Measurements from ENCODE around the gene CHD2.

CHD2 gene

GRCh38 chr15:92936693-92937092 lies 36.6 kb downstream of the CHD2 start:
- TF ChIP-seq, protein P1, sequence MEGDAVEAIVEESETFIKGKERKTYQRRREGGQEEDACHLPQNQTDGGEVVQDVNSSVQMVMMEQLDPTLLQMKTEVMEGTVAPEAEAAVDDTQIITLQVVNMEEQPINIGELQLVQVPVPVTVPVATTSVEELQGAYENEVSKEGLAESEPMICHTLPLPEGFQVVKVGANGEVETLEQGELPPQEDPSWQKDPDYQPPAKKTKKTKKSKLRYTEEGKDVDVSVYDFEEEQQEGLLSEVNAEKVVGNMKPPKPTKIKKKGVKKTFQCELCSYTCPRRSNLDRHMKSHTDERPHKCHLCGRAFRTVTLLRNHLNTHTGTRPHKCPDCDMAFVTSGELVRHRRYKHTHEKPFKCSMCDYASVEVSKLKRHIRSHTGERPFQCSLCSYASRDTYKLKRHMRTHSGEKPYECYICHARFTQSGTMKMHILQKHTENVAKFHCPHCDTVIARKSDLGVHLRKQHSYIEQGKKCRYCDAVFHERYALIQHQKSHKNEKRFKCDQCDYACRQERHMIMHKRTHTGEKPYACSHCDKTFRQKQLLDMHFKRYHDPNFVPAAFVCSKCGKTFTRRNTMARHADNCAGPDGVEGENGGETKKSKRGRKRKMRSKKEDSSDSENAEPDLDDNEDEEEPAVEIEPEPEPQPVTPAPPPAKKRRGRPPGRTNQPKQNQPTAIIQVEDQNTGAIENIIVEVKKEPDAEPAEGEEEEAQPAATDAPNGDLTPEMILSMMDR (IDR thresholded peaks at IDR 0.05; ENCODE audit: control insufficient read depth, insufficient read depth, low read depth, low read length, missing control alignments): no peak
- H3K4me3 ChIP-seq (ENCODE audit: control insufficient read depth, low read depth, low read length): no peak overlapping the region
- DNase-seq (ENCODE audit: low read depth): no peak

DNA sequence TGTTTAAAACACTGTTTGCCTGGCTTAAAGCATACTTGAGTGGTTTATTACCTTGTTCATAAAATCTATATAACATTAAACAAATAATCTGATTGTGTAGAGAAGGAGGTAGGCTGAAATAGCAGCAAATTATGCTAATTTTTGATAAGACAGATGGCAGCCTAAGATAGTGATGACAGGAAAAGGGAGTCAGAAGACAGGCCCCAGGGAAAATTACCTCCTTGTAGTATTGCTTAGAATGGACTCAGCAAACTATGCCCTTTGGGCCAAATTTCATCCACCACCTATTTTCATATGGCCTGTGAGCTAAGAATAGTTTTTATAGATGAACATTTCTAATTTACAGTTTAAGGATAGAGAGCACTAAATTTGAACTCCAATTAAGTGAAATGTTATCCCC lies 37.8 kb downstream of the CHD2 start:
- no peak overlapping the region for H3K4me3 ChIP-seq (ENCODE audit: control insufficient read depth, low read depth, low read length)
- no peak for DNase-seq (ENCODE audit: low read depth)
- TF ChIP-seq, protein P1 (IDR thresholded peaks at IDR 0.05; ENCODE audit: control insufficient read depth, insufficient read depth, low read depth, low read length, missing control alignments): no peak

GRCh38 chr15:92938387-92938786 lies 38.3 kb downstream of the CHD2 start:
- TF ChIP-seq, protein P1 (IDR thresholded peaks at IDR 0.05; ENCODE audit: control insufficient read depth, insufficient read depth, low read depth, low read length, missing control alignments): no peak
- H3K4me3 ChIP-seq (ENCODE audit: control insufficient read depth, low read depth, low read length): no peak overlapping the region
- DNase-seq (ENCODE audit: low read depth): no peak

GRCh38 chr15:92941668-92942067 lies 41.5 kb downstream of the CHD2 start:
- TF ChIP-seq, protein P1 (IDR thresholded peaks at IDR 0.05; ENCODE audit: control insufficient read depth, insufficient read depth, low read depth, low read length, missing control alignments): no peak
- no peak for DNase-seq (ENCODE audit: low read depth)
- H3K4me3 ChIP-seq (ENCODE audit: control insufficient read depth, low read depth, low read length): no peak overlapping the region

DNA sequence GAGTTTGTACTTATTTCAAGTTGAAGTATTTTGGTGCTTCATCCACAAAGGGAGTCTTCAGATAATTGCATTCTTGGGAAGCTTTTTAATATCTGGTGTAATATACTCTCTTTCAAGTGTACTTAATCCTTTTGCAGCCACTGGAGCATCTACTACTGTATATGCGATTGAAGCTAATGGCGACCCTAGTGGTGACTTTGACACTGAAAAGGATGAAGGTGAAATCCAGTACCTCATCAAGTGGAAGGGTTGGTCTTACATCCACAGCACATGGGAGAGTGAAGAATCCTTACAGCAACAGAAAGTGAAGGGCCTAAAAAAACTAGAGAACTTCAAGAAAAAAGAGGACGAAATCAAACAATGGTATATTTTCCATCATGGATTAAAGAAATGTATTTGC lies 42.6 kb downstream of the CHD2 start:
- H3K4me3 ChIP-seq (ENCODE audit: control insufficient read depth, low read depth, low read length): no peak overlapping the region
- DNase-seq (ENCODE audit: low read depth): no peak
- TF ChIP-seq, protein P1 (IDR thresholded peaks at IDR 0.05; ENCODE audit: control insufficient read depth, insufficient read depth, low read depth, low read length, missing control alignments): no peak

- TF ChIP-seq, protein P1 (IDR thresholded peaks at IDR 0.05; ENCODE audit: control insufficient read depth, insufficient read depth, low read depth, low read length, missing control alignments): no peak
- no peak overlapping the region for H3K4me3 ChIP-seq (ENCODE audit: control insufficient read depth, low read depth, low read length)
- no peak for DNase-seq (ENCODE audit: low read depth)
These were observed 43.5 kb downstream of the CHD2 start for GRCh38 chr15:92943581-92943980.

- TF ChIP-seq, protein P1 (IDR thresholded peaks at IDR 0.05; ENCODE audit: control insufficient read depth, insufficient read depth, low read depth, low read length, missing control alignments): no peak
- no peak for DNase-seq (ENCODE audit: low read depth)
These were observed 44.9 kb downstream of the CHD2 start for GRCh38 chr15:92944946-92945521.

More at GRCh38 chr15:92944946-92945521, 44.9 kb downstream of the CHD2 start:
- H3K4me3 ChIP-seq (ENCODE audit: control insufficient read depth, low read depth, low read length): no peak overlapping the region
